ENCODE measurements around the gene NRG2.

The NRG2 gene

GRCh38 chr5:139797856-139798510, 245.1 kb downstream of the NRG2 start:
- DNase-seq (ENCODE audit: insufficient read length) (no peak), FAIRE-seq (no peak)
- no peak for TF ChIP-seq POLR2A (IDR thresholded peaks at IDR 0.05; ENCODE audit: low read depth, low read length)
- no peak for TF ChIP-seq TAF1 (IDR thresholded peaks at IDR 0.05; ENCODE audit: borderline replicate concordance, low read depth, low read length)
- no peak for TF ChIP-seq POLR2AphosphoS5 (IDR thresholded peaks at IDR 0.05; ENCODE audit: low read depth, low read length)

GRCh38 chr5:139797335-139797734, 245.8 kb downstream of the NRG2 start:
- no peak for FAIRE-seq
- TF ChIP-seq POLR2AphosphoS5 (IDR thresholded peaks at IDR 0.05; ENCODE audit: low read depth, low read length) (no peak), TAF1 (IDR thresholded peaks at IDR 0.05; ENCODE audit: borderline replicate concordance, low read depth, low read length) (no peak), POLR2A (IDR thresholded peaks at IDR 0.05; ENCODE audit: low read depth, low read length) (no peak)
- no peak for DNase-seq (ENCODE audit: insufficient read length)
